ENCODE results near the gene CD3D.

DNA sequence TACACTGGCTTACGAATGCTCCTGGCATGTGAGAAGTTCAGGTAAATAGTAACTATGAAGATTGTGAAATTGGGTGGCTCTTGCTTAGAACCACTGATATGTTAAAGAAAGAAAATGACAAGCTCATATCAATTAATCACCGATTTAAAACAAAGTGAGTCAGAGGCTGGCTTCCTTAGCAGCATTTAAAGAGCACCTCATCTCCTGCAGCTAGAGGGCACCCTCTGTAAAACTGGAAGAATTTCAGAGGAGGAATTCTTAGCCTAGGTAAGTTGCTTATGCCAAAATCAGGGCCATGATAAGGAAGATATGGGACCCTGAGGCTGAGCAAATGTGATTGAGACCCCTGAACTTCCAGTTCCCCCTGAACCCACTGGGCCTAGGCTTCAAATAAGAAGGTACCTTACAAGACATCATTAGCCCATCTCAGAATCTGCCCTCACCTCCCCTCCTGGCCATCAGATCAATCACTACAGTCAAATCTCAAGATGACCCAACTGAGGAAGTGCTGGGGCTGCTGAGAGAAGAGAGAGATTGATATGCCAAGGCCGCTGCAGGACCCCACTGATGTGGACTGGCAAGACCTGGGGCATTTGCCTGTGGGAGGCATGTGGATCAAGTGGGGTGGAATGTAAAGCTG lies 46.6 kb downstream of the CD3D start:
- TF ChIP-seq POLR2AphosphoS5 (IDR thresholded peaks at IDR 0.05; ENCODE audit: low read depth, low read length) (no peak), POLR2A (IDR thresholded peaks at IDR 0.05; ENCODE audit: low read depth, low read length) (no peak), TAF1 (IDR thresholded peaks at IDR 0.05; ENCODE audit: borderline replicate concordance, low read depth, low read length) (no peak)
